GM12872 (cell line): ENCODE measurements around the gene ARHGDIG.

Experiments
- TF ChIP-seq, protein P1 (sequence below): IDR thresholded peaks from 3 replicates; pipeline ENCODE4 v1.5.1; 2011; ENCODE audit warnings: low read depth, mild to moderate bottlenecking, low read length, moderate library complexity; ENCODE audit not compliant: insufficient read depth

ARHGDIG gene

DNA sequence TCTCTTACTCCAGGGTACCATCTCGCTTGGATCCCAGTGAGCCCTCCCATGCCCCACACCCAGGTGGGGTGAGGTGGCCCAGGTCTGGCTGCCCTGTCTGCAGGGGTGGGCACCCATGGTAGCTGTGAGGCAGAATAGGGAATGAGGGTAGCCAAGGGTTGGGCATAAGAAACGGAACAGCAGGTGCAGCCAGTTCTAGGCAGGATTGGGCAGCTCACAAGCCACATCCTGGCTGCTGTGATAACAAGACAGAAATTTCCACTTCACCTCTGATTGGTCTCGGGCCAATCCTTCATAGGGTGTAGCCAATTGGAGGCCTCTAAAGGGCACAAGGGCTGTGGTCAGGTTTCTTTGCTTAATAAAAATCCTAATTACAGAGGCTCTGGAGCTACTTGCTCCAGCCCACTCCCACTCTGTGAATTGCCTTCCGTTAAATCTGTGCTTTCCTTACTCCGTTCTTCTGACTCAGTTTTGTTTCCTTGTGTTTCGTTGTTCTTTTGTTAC, 1.5 kb upstream of the ARHGDIG start:
- TF ChIP-seq, protein P1, sequence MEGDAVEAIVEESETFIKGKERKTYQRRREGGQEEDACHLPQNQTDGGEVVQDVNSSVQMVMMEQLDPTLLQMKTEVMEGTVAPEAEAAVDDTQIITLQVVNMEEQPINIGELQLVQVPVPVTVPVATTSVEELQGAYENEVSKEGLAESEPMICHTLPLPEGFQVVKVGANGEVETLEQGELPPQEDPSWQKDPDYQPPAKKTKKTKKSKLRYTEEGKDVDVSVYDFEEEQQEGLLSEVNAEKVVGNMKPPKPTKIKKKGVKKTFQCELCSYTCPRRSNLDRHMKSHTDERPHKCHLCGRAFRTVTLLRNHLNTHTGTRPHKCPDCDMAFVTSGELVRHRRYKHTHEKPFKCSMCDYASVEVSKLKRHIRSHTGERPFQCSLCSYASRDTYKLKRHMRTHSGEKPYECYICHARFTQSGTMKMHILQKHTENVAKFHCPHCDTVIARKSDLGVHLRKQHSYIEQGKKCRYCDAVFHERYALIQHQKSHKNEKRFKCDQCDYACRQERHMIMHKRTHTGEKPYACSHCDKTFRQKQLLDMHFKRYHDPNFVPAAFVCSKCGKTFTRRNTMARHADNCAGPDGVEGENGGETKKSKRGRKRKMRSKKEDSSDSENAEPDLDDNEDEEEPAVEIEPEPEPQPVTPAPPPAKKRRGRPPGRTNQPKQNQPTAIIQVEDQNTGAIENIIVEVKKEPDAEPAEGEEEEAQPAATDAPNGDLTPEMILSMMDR: no peak

- TF ChIP-seq, protein P1: no peak
Observed at GRCh38 chr16:279531-279930, 860 bp upstream of the ARHGDIG start.

- TF ChIP-seq, protein P1: no peak
Observed at GRCh38 chr16:280005-280460, 358 bp upstream of the ARHGDIG start.

DNA sequence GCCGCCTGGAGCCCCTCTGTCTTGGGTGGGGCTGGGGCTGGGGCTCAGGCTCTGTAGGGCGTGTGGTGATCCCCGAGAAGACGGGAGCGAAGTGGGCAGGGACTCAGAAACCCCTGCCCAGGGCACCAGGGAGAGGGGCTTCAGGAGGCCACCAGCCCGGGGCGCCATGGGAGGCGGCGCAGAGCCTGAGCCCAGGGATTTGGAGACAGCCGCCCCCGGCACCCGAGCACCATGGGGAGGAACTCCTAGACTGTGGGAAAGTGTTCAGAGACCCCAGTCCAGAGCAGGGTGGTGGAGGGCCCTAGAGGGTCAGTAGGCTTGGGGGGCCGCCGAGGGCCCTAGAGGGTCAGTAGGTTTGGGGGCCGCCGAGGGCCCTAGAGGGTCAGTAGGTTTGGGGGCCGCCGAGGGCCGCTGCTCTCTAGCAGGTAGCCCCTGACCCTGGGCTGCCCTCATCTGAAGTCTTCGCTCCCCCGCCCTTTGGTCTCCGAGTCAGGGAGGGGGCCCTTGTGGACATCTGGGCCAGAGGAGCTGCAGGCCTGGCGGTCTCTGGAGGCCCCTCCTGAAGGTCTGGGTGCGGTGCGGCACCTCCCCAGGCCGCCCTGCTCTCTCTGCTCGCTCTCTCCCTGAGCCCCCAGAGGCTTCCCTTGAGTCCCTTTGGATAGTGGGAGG, 734 bp downstream of the ARHGDIG start:
- TF ChIP-seq, protein P1: no peak

DNA sequence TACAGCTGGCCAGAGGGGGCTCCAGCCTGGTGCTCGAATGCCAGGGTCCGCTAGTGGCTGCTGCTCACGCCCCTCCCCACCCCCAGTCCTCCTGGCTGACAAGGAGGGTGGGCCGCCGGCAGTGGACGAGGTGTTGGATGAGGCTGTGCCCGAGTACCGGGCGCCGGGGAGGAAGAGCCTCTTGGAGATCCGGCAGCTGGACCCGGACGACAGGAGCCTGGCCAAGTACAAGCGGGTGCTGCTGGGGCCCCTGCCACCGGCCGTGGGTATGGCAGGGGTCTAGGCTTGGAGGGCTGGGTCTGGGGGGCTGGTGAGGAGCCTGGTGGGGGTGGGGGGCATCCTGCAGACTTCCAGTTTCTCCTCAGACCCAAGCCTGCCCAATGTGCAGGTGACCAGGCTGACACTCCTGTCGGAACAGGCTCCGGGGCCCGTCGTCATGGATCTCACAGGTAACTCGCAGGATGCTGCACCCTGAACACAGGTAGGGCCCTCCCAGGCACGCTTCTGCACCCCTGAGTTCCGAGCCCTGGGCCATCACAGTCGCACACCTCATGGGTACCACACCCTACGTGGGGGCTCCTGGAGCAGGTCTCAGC, 1.4 kb downstream of the ARHGDIG start:
- TF ChIP-seq, protein P1: no peak

DNA sequence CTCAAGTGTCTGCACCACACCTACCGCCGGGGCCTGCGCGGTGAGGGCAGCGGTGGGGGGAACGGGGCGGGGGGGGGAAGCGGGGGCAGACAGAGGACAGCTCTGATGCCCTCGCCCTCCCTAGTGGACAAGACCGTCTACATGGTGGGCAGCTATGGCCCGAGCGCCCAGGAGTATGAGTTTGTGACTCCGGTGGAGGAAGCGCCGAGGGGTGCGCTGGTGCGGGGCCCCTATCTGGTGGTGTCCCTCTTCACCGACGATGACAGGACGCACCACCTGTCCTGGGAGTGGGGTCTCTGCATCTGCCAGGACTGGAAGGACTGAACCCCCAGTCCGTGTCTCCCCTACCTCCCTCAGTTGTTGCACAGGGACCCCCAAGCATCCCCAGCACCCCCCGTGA, 2.1 kb downstream of the ARHGDIG start:
- TF ChIP-seq, protein P1: no peak

GRCh38 chr16:283033-283805, 2.8 kb downstream of the ARHGDIG start, which contains the start of gene PDIA2:
TSS of gene PDIA2 (plus strand) at chr16:283164. CDS start at chr16:283170, 6 bp downstream.
- TF ChIP-seq, protein P1: no peak
